Measurements from ENCODE around the gene P4HA3.
A peak's percentile ranks its signal among the peaks of the same experiment; 100 is the strongest.
"Not testable (repeated sequence)": the region's sequence is repeated elsewhere in the genome, so short reads cannot be mapped to it uniquely, and the experiment has no call there.

The P4HA3 gene

GRCh38 chr11:74311352-74311926, at the start of gene P4HA3:
Gene P4HA3, minus strand, starts transcription at chr11:74311640. Its CDS starts 29 bp downstream, at chr11:74311611.
- DNase-seq (ENCODE audit: low read depth), result peak; percentile 45

- no peak for DNase-seq (ENCODE audit: low read depth)
Measured at GRCh38 chr11:74357449-74357848, 46.0 kb upstream of the P4HA3 start.

- no peak for DNase-seq (ENCODE audit: low read depth)
Measured at GRCh38 chr11:74355626-74356025, 44.2 kb upstream of the P4HA3 start.

- no peak for DNase-seq (ENCODE audit: low read depth)
Measured at GRCh38 chr11:74354036-74354435, 42.6 kb upstream of the P4HA3 start.

GRCh38 chr11:74347381-74347780, 35.9 kb upstream of the P4HA3 start:
- DNase-seq (ENCODE audit: low read depth), result no peak

GRCh38 chr11:74345420-74345819, 34.0 kb upstream of the P4HA3 start:
- DNase-seq (ENCODE audit: low read depth), result no peak

- DNase-seq (ENCODE audit: low read depth), result no peak
Measured at GRCh38 chr11:74341921-74342320, 30.5 kb upstream of the P4HA3 start.

- DNase-seq (ENCODE audit: low read depth), result no peak
Measured at GRCh38 chr11:74339619-74340018, 28.2 kb upstream of the P4HA3 start.

GRCh38 chr11:74338963-74339362, 27.5 kb upstream of the P4HA3 start:
- no peak for DNase-seq (ENCODE audit: low read depth)

- DNase-seq (ENCODE audit: low read depth), result no peak
Measured at GRCh38 chr11:74333193-74333592, 21.8 kb upstream of the P4HA3 start.

GRCh38 chr11:74332291-74332690, 20.9 kb upstream of the P4HA3 start:
- no peak for DNase-seq (ENCODE audit: low read depth)

GRCh38 chr11:74331000-74331399, 19.6 kb upstream of the P4HA3 start:
- DNase-seq (ENCODE audit: low read depth), result not testable (repeated sequence)

GRCh38 chr11:74330075-74330858, 18.8 kb upstream of the P4HA3 start:
- no peak for DNase-seq (ENCODE audit: low read depth)

- no peak for DNase-seq (ENCODE audit: low read depth)
Measured at GRCh38 chr11:74327076-74327475, 15.6 kb upstream of the P4HA3 start.

GRCh38 chr11:74326665-74327064, 15.2 kb upstream of the P4HA3 start:
- no peak for DNase-seq (ENCODE audit: low read depth)

GRCh38 chr11:74325649-74326645, 14.5 kb upstream of the P4HA3 start:
- DNase-seq (ENCODE audit: low read depth), result no peak

- DNase-seq (ENCODE audit: low read depth), result no peak
Measured at GRCh38 chr11:74322667-74323066, 11.2 kb upstream of the P4HA3 start.

- peak; percentile 12 for DNase-seq (ENCODE audit: low read depth)
Measured at GRCh38 chr11:74321487-74322188, 10.2 kb upstream of the P4HA3 start.

- DNase-seq (ENCODE audit: low read depth), result no peak
Measured at GRCh38 chr11:74320538-74320937, 9.1 kb upstream of the P4HA3 start.

GRCh38 chr11:74319139-74319816, 7.8 kb upstream of the P4HA3 start:
- DNase-seq (ENCODE audit: low read depth), result no peak

- no peak for DNase-seq (ENCODE audit: low read depth)
Measured at GRCh38 chr11:74318241-74318932, 6.9 kb upstream of the P4HA3 start.

All from activated T-cell treated with anti-CD3 and anti-CD28 coated beads for 24 hours (primary cell).